Neural cell (in vitro differentiated cells): ENCODE data around the gene TUBB3.

ENCODE experiments used
- CTCF ChIP-seq: fragments of 450-650 bp; IDR thresholded peaks from 2 replicates; pipeline ENCODE4 v1.5.1; 2014; ENCODE audit warnings: antibody characterized with exemption, mild to moderate bottlenecking, moderate library complexity; ENCODE audit not compliant: poor library complexity, severe bottlenecking
- EZH2 ChIP-seq: fragments of 200-600, 300-800 bp; shearing (Covaris generic), sonication (generic); IDR thresholded peaks from 2 replicates; pipeline ENCODE4 v1.6.1; 2014; ENCODE audit warnings: antibody characterized with exemption, low read length, borderline replicate concordance, mild to moderate bottlenecking; ENCODE audit not compliant: insufficient read depth, poor library complexity, severe bottlenecking
- TAF1 ChIP-seq: IDR thresholded peaks from 2 replicates; pipeline ENCODE4 v1.6.1; 2012; ENCODE audit warnings: low read depth

GRCh38 chr16:89890886-89891657 lies 32.1 kb upstream of the TUBB3 start:
- no peak for TF ChIP-seq EZH2
- TF ChIP-seq CTCF = no peak
- no peak for TF ChIP-seq TAF1
